AG08396 (cell line): ENCODE data around the gene CLIC5.
"Not testable (repeated sequence)": the region's sequence is repeated elsewhere in the genome, so short reads cannot be mapped to it uniquely, and the experiment has no call there.

ENCODE experiments used
- DNase-seq: peaks from one replicate; pipeline ENCODE4 v3.0.0; 2012; ENCODE audit warnings: low spot score, mixed read lengths

Gene CLIC5

DNA sequence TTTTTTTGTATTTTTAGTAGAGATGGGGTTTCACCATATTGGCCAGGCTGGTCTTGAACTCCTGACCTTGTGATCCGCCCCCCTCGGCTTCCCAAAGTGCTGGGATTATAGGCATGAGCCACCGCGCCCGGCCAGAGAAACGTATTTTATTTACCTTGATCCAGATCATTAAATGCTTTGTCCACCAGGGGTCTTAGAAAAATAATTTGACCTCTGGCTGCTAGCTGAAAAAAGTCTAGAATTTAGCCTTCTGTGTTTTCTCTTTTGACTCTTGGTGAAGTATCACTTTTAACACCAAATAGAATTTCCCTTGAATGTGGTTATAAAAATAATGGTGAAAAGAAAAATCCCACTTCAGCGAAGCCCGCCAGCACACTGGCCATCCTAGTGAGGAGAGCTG, 89.2 kb downstream of the CLIC5 start:
- DNase-seq = not testable (repeated sequence)

GRCh38 chr6:45924763-45925342, 90.8 kb downstream of the CLIC5 start:
- DNase-seq = no peak

GRCh38 chr6:45923831-45924391, 91.7 kb downstream of the CLIC5 start:
- peak; percentile 62 for DNase-seq

DNA sequence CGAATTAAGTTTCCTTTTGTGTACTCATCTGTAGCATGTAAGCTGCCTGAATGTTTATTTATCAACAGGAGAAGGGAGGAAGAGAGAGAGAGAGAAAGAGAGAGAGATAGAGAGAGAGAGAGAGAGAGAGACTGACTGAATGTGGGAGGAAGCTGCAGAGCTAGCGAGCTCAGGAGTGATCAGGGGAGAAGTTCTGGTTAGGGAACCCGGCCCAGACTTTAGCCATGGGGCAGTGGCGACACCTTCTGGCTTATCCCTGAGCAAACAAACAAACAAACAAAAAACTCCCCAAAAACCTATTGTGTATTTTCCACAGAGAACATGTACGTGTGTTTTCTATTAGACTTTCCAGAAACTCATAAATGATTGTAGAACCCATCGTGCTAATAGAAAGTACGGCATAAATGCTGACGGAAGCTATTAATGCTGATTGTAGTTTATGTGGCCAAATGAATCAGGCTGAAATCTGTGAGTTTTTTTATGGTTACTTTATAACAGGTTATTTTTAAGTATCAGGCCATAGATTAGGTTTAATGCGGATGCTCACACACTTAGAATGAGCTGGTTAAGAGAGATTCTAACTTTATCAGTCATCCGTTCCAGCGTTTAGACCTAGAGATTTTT, 92.8 kb downstream of the CLIC5 start:
- DNase-seq = peak; percentile 66

DNA sequence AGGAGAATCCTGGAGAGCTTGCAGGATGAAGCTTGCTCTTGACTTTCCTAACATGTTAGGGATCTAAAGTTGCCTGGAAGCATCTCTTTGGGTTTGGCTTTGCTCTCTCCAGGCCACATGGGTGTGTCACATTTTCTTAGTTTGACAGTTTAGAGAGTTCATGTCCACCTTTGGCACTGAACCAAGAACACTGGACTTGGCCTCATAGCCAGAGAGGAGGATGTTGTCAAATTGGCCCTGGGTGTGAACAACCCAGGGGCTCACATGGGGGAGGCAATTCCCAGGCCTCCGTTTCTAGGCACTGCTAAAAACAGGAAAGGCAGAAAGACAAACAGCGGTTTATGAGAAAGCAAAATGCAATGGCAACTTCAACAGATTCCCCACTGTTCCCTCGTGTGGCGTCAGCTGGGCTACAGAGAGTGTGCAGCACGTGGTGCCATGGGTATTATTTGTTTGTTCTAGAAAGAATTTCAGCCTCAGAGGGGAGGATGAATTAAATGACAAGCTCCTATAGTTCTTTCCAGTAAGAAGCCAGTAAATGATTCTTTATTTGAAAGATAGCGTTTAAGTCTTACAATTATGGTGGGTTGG, 93.9 kb downstream of the CLIC5 start:
- no peak for DNase-seq

GRCh38 chr6:45920819-45921511, 94.7 kb downstream of the CLIC5 start:
- DNase-seq = no peak

DNA sequence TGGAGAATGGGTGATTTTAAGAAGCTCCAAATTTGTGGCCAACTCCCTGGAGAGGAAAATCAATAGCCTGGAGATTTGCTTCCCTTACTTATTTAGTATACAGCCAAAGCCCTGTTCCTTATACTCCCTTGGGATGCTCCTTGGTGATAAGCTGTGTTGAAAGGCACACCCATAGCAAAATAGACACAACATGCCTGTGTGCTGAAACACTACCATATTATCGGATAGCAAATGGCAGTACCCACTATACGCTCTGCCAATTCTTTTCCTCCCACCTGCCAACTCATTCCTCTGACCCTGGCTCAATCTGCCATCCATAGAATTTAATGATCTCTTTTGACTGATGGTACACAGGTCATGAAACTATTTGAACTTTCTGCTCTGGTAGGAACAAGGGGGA, 98.2 kb downstream of the CLIC5 start:
- DNase-seq = no peak

DNA sequence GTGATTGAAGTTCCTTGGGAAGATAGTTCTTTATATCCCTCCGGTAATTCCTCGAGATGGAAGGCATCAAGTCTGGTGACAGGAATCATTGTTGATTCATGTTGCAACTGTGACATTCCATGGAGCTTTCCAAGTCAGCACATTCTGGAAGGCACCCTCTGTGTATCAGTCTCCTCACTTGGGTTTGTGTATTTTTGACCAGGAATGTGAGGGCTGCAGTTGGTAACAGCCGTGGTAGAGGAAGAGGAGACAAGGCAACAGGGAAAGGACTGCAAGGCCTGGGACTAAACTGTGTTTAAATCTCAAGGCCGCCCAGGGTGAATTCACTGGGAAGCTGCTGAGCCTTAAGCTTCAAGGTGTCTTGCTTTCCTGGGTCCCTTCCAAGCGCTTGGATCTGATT, 99.0 kb downstream of the CLIC5 start:
- DNase-seq = no peak

GRCh38 chr6:45915780-45916468, 99.7 kb downstream of the CLIC5 start:
- no peak for DNase-seq

GRCh38 chr6:45911691-45912090, 104.0 kb downstream of the CLIC5 start:
- DNase-seq = no peak

DNA sequence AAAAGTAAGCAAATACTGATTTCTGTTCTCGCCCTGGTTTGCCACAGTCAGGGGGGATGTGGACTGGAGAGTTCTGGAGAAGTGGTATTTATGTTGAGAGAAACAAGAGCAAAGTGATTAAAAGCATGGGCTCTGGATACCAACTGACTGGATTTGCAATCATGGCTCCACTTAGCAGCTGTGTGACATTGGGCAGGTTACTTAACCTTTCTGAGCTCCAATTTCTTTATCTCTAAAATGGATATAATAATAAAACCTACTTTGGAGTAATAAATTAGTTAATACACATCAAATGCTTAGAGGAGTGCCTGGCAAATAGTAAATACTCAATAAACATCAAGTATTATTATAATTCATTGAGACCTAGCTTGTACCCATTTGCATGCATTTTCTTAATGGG, 111.7 kb downstream of the CLIC5 start:
- DNase-seq = no peak

DNA sequence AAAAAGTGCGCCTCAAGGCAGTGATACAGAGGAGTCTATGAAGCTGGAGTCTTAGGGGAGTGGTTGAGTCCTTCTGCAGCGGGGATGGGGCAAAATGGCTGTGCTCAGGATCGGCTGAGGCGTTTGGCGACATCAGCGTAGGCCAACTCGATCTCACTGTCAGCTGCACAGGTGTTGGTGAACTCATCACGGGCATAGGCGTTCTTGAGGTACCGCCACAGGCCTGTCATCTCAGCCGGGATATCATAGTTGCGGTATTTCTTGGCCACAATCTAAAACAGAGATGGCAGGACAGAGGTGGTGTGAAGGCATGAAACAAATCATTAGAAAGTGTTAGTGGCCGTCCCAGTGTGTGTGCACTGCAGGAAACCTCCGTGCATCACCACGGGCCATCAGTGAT, 112.7 kb downstream of the CLIC5 start:
- DNase-seq = no peak

- no peak for DNase-seq
Observed at GRCh38 chr6:45901767-45902650, 113.7 kb downstream of the CLIC5 start.

GRCh38 chr6:45900808-45901752, 114.6 kb downstream of the CLIC5 start:
- DNase-seq = peak; percentile 18

DNA sequence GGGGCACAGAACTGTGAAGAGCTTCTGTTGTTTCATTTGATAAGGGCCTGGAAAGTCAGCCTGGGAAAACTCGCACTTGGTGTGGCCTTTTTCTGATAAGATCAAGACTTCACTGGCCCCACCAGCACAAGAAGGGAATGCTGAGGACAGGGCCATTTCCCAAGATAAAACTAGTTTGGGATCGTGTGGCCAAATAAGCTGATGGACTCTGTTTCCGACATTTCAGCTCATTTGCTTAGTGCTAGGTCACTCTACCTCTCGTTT, 116.0 kb downstream of the CLIC5 start:
- DNase-seq = no peak

DNA sequence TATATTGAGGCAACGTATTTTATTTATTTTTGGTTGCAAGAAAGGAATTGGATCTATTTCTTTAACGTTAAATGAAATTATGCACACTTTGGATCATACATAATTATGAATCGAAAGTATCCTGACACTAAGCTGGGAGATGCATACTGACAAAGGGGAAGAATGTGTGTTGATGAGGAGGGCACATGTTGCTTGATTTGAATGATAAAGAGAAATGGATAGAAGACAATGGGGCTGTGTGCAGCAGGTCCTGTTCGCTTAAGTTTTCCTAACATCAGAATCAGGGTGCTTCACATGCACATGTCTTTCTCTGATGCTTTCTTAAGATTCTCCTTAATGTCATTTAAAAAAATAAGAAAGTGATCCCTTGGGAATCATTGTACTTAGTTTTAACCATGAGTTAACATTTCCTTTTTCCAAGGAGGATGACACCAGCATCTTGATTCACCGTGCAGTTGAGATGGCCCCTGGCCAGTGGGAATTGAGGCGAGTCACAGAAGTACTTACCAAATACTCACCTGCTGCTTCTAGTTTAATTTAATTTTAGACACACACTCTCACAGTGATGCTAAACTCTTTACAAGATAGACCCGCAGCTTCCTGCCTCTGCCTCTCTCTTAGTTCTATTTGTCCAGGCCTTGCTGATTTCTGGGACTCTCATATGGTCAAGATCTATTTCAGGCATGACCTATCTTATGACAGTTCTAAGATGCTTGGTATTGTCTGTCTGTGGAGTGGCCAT, 116.5 kb downstream of the CLIC5 start:
- DNase-seq = no peak

GRCh38 chr6:45896783-45897441, 118.7 kb downstream of the CLIC5 start:
- no peak for DNase-seq

GRCh38 chr6:45895569-45895968, 120.1 kb downstream of the CLIC5 start:
- DNase-seq = no peak

GRCh38 chr6:45892696-45893245, 122.9 kb downstream of the CLIC5 start:
- no peak for DNase-seq
